Measurements from ENCODE around the gene LAMA1. TPM values are rescaled to one million over a fixed set of nuclear protein-coding genes. Genes with fewer than 3 reads are reported as not detected.

LAMA1 gene
- polyA plus RNA-seq, 1 donor from 2014 or later, result 10.3 TPM

GRCh38 chr18:6901286-6901926 is 216.2 kb downstream of the LAMA1 start:
- TF ChIP-seq EZH2 (IDR thresholded peaks at IDR 0.05; ENCODE audit: borderline replicate concordance, insufficient read depth, low read length, poor library complexity, severe bottlenecking), result no peak
- TF ChIP-seq RAD21 (conservative IDR thresholded peaks at IDR 0.05), result no peak
- TF ChIP-seq POLR2AphosphoS5 (IDR thresholded peaks at IDR 0.05), result no peak
- TF ChIP-seq MXI1 (conservative IDR thresholded peaks at IDR 0.05; ENCODE audit: poor library complexity, severe bottlenecking), result no peak
- no peak for TF ChIP-seq TAF1 (IDR thresholded peaks at IDR 0.05; ENCODE audit: low read depth)
- TF ChIP-seq SMC3 (conservative IDR thresholded peaks at IDR 0.05; ENCODE audit: poor library complexity), result no peak
- no peak for TF ChIP-seq EP300 (conservative IDR thresholded peaks at IDR 0.05; ENCODE audit: poor library complexity, severe bottlenecking)
- no peak for TF ChIP-seq REST (IDR thresholded peaks at IDR 0.05; ENCODE audit: borderline replicate concordance)
- no peak for TF ChIP-seq CTCF (IDR thresholded peaks at IDR 0.05; ENCODE audit: poor library complexity, severe bottlenecking)
- Histone ChIP-seq H3K9ac (ENCODE audit: low read length) (no peak overlapping the region), H2AFZ (ENCODE audit: low read depth, low read length) (no peak overlapping the region), H3K27me3 (ENCODE audit: insufficient read depth, low read depth, low read length) (no peaks in the 10 kb centered on the region), H3K36me3 (ENCODE audit: insufficient read depth, low read length) (peaks cover 1% of the 10 kb centered on the region), H4K20me1 (ENCODE audit: insufficient read depth) (no peaks in the 10 kb centered on the region), H3K9me3 (ENCODE audit: low read length) (no peaks in the 10 kb centered on the region), H3K4me3 (ENCODE audit: low read length) (no peak overlapping the region), H3K9me2 (ENCODE audit: insufficient read depth, low read length) (no peaks in the 10 kb centered on the region), H3K4me2 (ENCODE audit: low read length) (no peak overlapping the region), H3K27ac (ENCODE audit: low read length) (no peak overlapping the region), H3K79me2 (replicated peaks; ENCODE audit: insufficient read depth, low read length) (no peaks in the 10 kb centered on the region), H3F3A (ENCODE audit: insufficient read depth, low read length, poor library complexity, severe bottlenecking) (no peaks in the 10 kb centered on the region)

- Histone ChIP-seq H3K27me3 (ENCODE audit: insufficient read depth, low read depth, low read length) (no peaks in the 10 kb centered on the region), H4K20me1 (ENCODE audit: insufficient read depth) (no peaks in the 10 kb centered on the region), H3F3A (ENCODE audit: insufficient read depth, low read length, poor library complexity, severe bottlenecking) (no peaks in the 10 kb centered on the region), H3K4me2 (ENCODE audit: low read length) (no peak overlapping the region), H3K9ac (ENCODE audit: low read length) (no peak overlapping the region), H2AFZ (ENCODE audit: low read depth, low read length) (no peak overlapping the region), H3K27ac (ENCODE audit: low read length) (no peak overlapping the region), H3K4me3 (ENCODE audit: low read length) (no peak overlapping the region), H3K9me2 (ENCODE audit: insufficient read depth, low read length) (no peaks in the 10 kb centered on the region), H3K9me3 (ENCODE audit: low read length) (no peaks in the 10 kb centered on the region), H3K79me2 (replicated peaks; ENCODE audit: insufficient read depth, low read length) (no peaks in the 10 kb centered on the region), H3K36me3 (ENCODE audit: insufficient read depth, low read length) (peaks cover 18% of the 10 kb centered on the region)
- TF ChIP-seq EZH2 (IDR thresholded peaks at IDR 0.05; ENCODE audit: borderline replicate concordance, insufficient read depth, low read length, poor library complexity, severe bottlenecking) (no peak), REST (IDR thresholded peaks at IDR 0.05; ENCODE audit: borderline replicate concordance) (no peak), POLR2AphosphoS5 (IDR thresholded peaks at IDR 0.05) (no peak), RAD21 (conservative IDR thresholded peaks at IDR 0.05) (no peak), SMC3 (conservative IDR thresholded peaks at IDR 0.05; ENCODE audit: poor library complexity) (no peak), TAF1 (IDR thresholded peaks at IDR 0.05; ENCODE audit: low read depth) (no peak), CTCF (IDR thresholded peaks at IDR 0.05; ENCODE audit: poor library complexity, severe bottlenecking) (no peak), MXI1 (conservative IDR thresholded peaks at IDR 0.05; ENCODE audit: poor library complexity, severe bottlenecking) (no peak), EP300 (conservative IDR thresholded peaks at IDR 0.05; ENCODE audit: poor library complexity, severe bottlenecking) (no peak)
Observed at GRCh38 chr18:6891788-6892187, 225.8 kb downstream of the LAMA1 start.

Measured in neural cell (in vitro differentiated cells).